ENCODE measurements around the gene CHRM5. TPM values are rescaled to one million over a fixed set of nuclear protein-coding genes. Genes with fewer than 3 reads are reported as not detected.

CHRM5 gene
- total RNA-seq, 1 donor from 2014 or later: not detected

GRCh38 chr15:34006381-34006780 is 38.1 kb downstream of the CHRM5 start:
- Mint-ChIP-seq H3K27ac (no peak overlapping the region), H3K36me3 (ENCODE audit: insufficient read depth) (no peaks in the 10 kb centered on the region), H3K4me3 (ENCODE audit: low read depth) (no peak overlapping the region), H3K27me3 (no peaks in the 10 kb centered on the region), H3K9me3 (ENCODE audit: low read depth) (no peaks in the 10 kb centered on the region), H3K4me1 (ENCODE audit: low read depth) (peaks cover 4% of the 10 kb centered on the region)
- no peak for TF ChIP-seq CTCF (IDR thresholded peaks at IDR 0.05; ENCODE audit: unreplicated experiment)
- DNase-seq (ENCODE audit: low spot score, unreplicated experiment): no peak

- no peak for TF ChIP-seq CTCF (IDR thresholded peaks at IDR 0.05; ENCODE audit: unreplicated experiment)
- Mint-ChIP-seq H3K36me3 (ENCODE audit: insufficient read depth) (no peaks in the 10 kb centered on the region), H3K27ac (no peak overlapping the region), H3K27me3 (no peaks in the 10 kb centered on the region), H3K4me3 (ENCODE audit: low read depth) (no peak overlapping the region), H3K9me3 (ENCODE audit: low read depth) (no peaks in the 10 kb centered on the region), H3K4me1 (ENCODE audit: low read depth) (no peaks in the 10 kb centered on the region)
- no peak for DNase-seq (ENCODE audit: low spot score, unreplicated experiment)
These were observed 41.4 kb downstream of the CHRM5 start for GRCh38 chr15:34009656-34010055.

- Mint-ChIP-seq H3K27ac (no peak overlapping the region), H3K27me3 (no peaks in the 10 kb centered on the region), H3K4me3 (ENCODE audit: low read depth) (no peak overlapping the region), H3K4me1 (ENCODE audit: low read depth) (no peaks in the 10 kb centered on the region), H3K9me3 (ENCODE audit: low read depth) (no peaks in the 10 kb centered on the region), H3K36me3 (ENCODE audit: insufficient read depth) (no peaks in the 10 kb centered on the region)
- no peak for DNase-seq (ENCODE audit: low spot score, unreplicated experiment)
- no peak for TF ChIP-seq CTCF (IDR thresholded peaks at IDR 0.05; ENCODE audit: unreplicated experiment)
These were observed 42.6 kb downstream of the CHRM5 start for GRCh38 chr15:34010921-34011320.

GRCh38 chr15:34011481-34011880 is 43.2 kb downstream of the CHRM5 start:
- no peaks in the 10 kb centered on the region for H3K4me1 Mint-ChIP-seq (ENCODE audit: low read depth)
- H3K9me3 Mint-ChIP-seq (ENCODE audit: low read depth): no peaks in the 10 kb centered on the region
- no peak for DNase-seq (ENCODE audit: low spot score, unreplicated experiment)
- no peaks in the 10 kb centered on the region for H3K27me3 Mint-ChIP-seq
- no peak overlapping the region for H3K4me3 Mint-ChIP-seq (ENCODE audit: low read depth)
- H3K27ac Mint-ChIP-seq: no peak overlapping the region
- no peaks in the 10 kb centered on the region for H3K36me3 Mint-ChIP-seq (ENCODE audit: insufficient read depth)
- TF ChIP-seq CTCF (IDR thresholded peaks at IDR 0.05; ENCODE audit: unreplicated experiment): no peak

GRCh38 chr15:34012461-34013028 is 44.2 kb downstream of the CHRM5 start:
- H3K4me1 Mint-ChIP-seq (ENCODE audit: low read depth): no peaks in the 10 kb centered on the region
- TF ChIP-seq CTCF (IDR thresholded peaks at IDR 0.05; ENCODE audit: unreplicated experiment): no peak
- no peak for DNase-seq (ENCODE audit: low spot score, unreplicated experiment)
- H3K27me3 Mint-ChIP-seq: no peaks in the 10 kb centered on the region
- H3K27ac Mint-ChIP-seq: no peak overlapping the region
- peaks cover 3% of the 10 kb centered on the region for H3K36me3 Mint-ChIP-seq (ENCODE audit: insufficient read depth)
- no peaks in the 10 kb centered on the region for H3K9me3 Mint-ChIP-seq (ENCODE audit: low read depth)
- H3K4me3 Mint-ChIP-seq (ENCODE audit: low read depth): no peak overlapping the region

Data from progenitor cell of endocrine pancreas (in vitro differentiated cells).